GM18951 (cell line): ENCODE measurements around the gene UCP2.
"Not testable (repeated sequence)": the region's sequence is repeated elsewhere in the genome, so short reads cannot be mapped to it uniquely, and the experiment has no call there.

Source experiments
- POLR2A ChIP-seq: IDR thresholded peaks from 4 replicates; pipeline ENCODE4 v1.6.1; 2011; ENCODE audit warnings: mild to moderate bottlenecking; ENCODE audit not compliant: insufficient read length, insufficient read depth; ENCODE audit errors: extremely low read depth
- in situ Hi-C: fragments of 300-500 bp; cut with MboI; formaldehyde crosslinking; loops from one replicate; pipeline ENCODE4 v1.12.0; 2022; ENCODE audit warnings: low sequenced_read_pairs, mixed read lengths, inconsistent platforms; ENCODE audit not compliant: unreplicated experiment

UCP2 gene

GRCh38 chr11:73944085-73944484, 38.6 kb downstream of the UCP2 start:
- in situ Hi-C loops, result no loop called here
- TF ChIP-seq POLR2A, result no peak

- in situ Hi-C loops, result no loop called here
- TF ChIP-seq POLR2A, result no peak
Measured at GRCh38 chr11:73942010-73942409, 40.6 kb downstream of the UCP2 start.

- in situ Hi-C loops, result no loop called here
- TF ChIP-seq POLR2A, result no peak
Measured at GRCh38 chr11:73940801-73941570, 41.7 kb downstream of the UCP2 start.

GRCh38 chr11:73939096-73939495, 43.5 kb downstream of the UCP2 start:
- in situ Hi-C loops, result no loop called here
- no peak for TF ChIP-seq POLR2A

- in situ Hi-C loops, result not testable (repeated sequence)
Measured at GRCh38 chr11:73936047-73936446, 46.6 kb downstream of the UCP2 start.

- in situ Hi-C loops, result no loop called here
- no peak for TF ChIP-seq POLR2A
Measured at GRCh38 chr11:73932781-73933180, 49.9 kb downstream of the UCP2 start.

- in situ Hi-C loops, result no loop called here
- no peak for TF ChIP-seq POLR2A
Measured at GRCh38 chr11:73931951-73932350, 50.7 kb downstream of the UCP2 start.

- no peak for TF ChIP-seq POLR2A
- in situ Hi-C loops, result no loop called here
Measured at GRCh38 chr11:73931039-73931645, 51.5 kb downstream of the UCP2 start.

- TF ChIP-seq POLR2A, result no peak
- in situ Hi-C loops, result no loop called here
Measured at GRCh38 chr11:73929388-73929787, 53.3 kb downstream of the UCP2 start.
